Skeletal muscle satellite cell (primary cell): ENCODE measurements around the gene CBFA2T2.

Experiments used
- H3K27me3 ChIP-seq: 2 replicates; pipeline ENCODE4 v1.7.0; 2013; ENCODE audit warnings: low read length; ENCODE audit not compliant: control insufficient read depth, insufficient read depth
- H3K36me3 ChIP-seq: 2 replicates; pipeline ENCODE4 v1.7.0; 2013; ENCODE audit warnings: mild to moderate bottlenecking, control low read depth, low read length; ENCODE audit not compliant: insufficient read depth
- H3K4me1 ChIP-seq: 2 replicates; pipeline ENCODE4 v1.7.0; 2013; ENCODE audit warnings: low read length; ENCODE audit not compliant: control insufficient read depth, insufficient read depth
- H3K4me2 ChIP-seq: 2 replicates; pipeline ENCODE4 v1.7.0; 2013; ENCODE audit warnings: mild to moderate bottlenecking, low read length
- H3K4me3 ChIP-seq: 2 replicates; pipeline ENCODE4 v1.7.0; 2013; ENCODE audit warnings: low read length
- H3K9ac ChIP-seq: 2 replicates; pipeline ENCODE4 v1.7.0; 2013; ENCODE audit warnings: mild to moderate bottlenecking, low read depth, low read length, moderate library complexity
- H3K9me3 ChIP-seq: replicated peaks from 2 replicates; pipeline ENCODE4 v1.7.0; 2013; ENCODE audit warnings: mild to moderate bottlenecking, control low read depth, low read length

The CBFA2T2 gene

DNA sequence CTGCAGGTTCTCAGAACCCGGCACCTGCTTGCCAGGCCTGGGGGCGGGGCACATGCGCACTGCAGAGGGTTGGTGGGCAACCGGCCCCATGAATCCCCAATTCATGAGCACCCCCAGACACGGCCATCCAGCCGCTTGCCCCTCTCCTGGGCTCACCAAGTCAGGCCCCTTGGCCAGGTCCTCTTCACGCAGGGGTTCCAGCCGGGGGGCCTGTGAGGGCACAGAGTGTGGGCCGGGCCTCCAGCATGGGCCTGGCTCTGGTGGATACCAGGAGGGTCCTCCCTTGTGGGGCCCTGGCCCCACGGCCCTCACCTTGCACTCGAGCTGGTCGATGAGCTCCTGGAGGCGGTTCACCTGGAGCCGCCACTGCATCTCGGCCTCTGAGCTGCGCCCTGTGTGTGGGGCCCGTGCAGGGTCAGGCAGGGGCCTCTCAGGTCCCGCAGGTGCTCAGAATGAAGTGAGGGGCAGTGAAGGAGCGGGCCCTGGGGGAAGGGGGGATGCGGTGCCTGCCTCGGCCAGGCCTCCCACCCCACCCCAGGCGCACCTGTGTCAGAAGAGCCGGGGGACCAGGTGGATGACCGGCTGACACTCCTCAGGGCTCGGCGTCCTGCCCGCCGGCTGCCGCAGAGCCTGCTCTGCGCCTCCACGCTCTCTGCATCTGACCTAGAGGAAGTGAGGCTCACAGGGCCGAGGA, 169.6 kb downstream of the CBFA2T2 start:
- Histone ChIP-seq H3K4me1 (peaks cover 16% of the 10 kb centered on the region), H3K4me3 (no peak overlapping the region), H3K27me3 (no peaks in the 10 kb centered on the region), H3K9me3 (no peaks in the 10 kb centered on the region), H3K9ac (no peak overlapping the region), H3K36me3 (peaks cover 10% of the 10 kb centered on the region), H3K4me2 (no peak overlapping the region)

DNA sequence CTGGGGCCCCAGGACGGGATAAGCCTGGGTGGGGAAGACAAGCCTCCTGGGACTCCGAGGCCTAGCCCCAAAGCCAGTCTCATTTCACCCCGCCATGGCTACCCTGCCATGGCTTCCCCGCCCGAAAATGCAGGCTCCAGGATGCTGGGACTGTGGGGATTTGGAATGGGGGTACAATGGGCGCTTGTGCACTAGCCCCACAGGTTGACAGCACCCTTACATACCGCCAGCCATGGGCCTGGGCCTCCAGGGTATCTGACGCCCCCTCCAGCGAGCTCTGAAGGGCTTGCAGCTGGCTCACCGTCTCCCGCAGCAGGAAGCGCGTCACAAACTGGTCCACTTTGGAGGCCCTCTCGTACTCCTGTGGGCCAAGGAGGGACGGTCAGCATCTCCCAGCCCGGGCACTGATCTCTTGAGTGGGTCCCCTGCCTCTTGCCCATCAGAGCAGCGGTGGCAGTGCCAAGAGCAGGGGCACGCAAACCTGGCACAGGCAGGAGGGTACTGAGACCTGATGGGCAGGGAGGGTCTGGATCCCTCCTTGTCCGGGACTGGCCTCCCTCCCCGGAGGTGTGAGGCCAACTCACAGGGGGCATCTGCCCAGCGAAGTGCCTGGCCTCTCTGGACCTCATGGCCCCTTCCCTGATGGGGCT, 170.3 kb downstream of the CBFA2T2 start:
- Histone ChIP-seq H3K9me3 (no peaks in the 10 kb centered on the region), H3K4me2 (no peak overlapping the region), H3K4me1 (peaks cover 16% of the 10 kb centered on the region), H3K4me3 (no peak overlapping the region), H3K36me3 (peaks cover 10% of the 10 kb centered on the region), H3K9ac (no peak overlapping the region), H3K27me3 (no peaks in the 10 kb centered on the region)

GRCh38 chr20:33660685-33661058, 170.8 kb downstream of the CBFA2T2 start:
- Histone ChIP-seq H3K4me1 (peaks cover 16% of the 10 kb centered on the region), H3K4me3 (no peak overlapping the region), H3K4me2 (no peak overlapping the region), H3K27me3 (no peaks in the 10 kb centered on the region), H3K9me3 (no peaks in the 10 kb centered on the region), H3K9ac (no peak overlapping the region), H3K36me3 (peaks cover 10% of the 10 kb centered on the region)

- peak within 1 kb of the TSS; percentile 92 for H3K9ac ChIP-seq
- peak within 1 kb of the TSS; percentile 100 for H3K4me2 ChIP-seq
- H3K9me3 ChIP-seq, result no peaks in the 10 kb centered on the region
- H3K27me3 ChIP-seq, result no peaks in the 10 kb centered on the region
- peaks cover 10% of the 10 kb centered on the region for H3K36me3 ChIP-seq
- H3K4me3 ChIP-seq, result peak within 1 kb of the TSS; percentile 83
- peaks cover 27% of the 10 kb centered on the region for H3K4me1 ChIP-seq
Measured at GRCh38 chr20:33662172-33662571, 172.3 kb downstream of the CBFA2T2 start, which contains the start of gene C20orf144. Gene C20orf144, plus strand, starts transcription at chr20:33662327. Its CDS starts 19 bp downstream, at chr20:33662346.

DNA sequence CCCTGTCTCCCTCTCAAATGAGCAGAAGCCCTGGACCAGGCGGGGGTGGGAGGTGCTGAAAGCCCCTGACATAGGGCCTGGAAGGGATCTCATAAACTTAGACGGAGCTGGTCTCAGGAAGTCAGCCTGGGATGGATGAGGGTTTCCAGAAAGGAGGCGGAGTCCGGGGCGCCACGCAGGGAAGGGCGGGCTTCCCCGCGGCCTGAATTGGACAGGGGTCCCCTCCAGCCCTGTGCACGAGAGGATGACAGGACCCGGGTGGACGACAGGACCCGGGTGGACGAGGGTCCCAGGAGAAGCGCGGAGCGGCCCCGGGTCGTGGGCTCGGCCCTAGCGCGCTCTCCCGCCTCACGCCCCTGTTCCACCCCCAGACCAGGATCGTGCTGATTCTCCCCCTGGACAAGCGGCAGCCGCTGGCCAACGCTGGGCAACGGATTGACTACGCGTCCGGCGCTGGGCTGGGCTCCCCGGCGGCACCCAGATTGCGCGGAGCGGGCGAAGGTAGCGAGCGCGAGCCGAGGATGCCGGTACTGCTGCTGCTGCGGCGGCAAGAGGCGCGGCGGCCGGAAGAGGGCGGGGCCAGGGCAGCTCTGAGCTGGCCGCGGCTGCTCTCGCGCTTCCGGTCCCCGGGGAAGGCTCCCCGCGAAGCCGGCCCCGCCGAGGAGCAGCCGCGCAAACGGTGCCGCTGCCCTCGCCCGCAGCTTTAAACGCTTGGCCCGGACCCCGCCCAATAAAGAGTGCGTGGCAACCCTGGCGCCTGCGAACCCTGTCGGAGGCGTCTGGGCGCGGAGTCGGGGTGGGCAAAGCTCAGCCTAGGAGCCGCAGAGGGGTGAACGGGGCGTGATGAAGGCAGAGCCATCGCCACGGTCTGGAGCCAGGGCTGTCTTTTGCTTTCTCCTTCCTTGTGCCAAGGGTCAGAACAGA, 173.5 kb downstream of the CBFA2T2 start:
- peak overlapping the region; percentile 100 for H3K4me2 ChIP-seq
- no peaks in the 10 kb centered on the region for H3K27me3 ChIP-seq
- peaks cover 10% of the 10 kb centered on the region for H3K36me3 ChIP-seq
- peak overlapping the region; percentile 92 for H3K9ac ChIP-seq
- H3K4me1 ChIP-seq, result peaks cover 39% of the 10 kb centered on the region
- H3K9me3 ChIP-seq, result no peaks in the 10 kb centered on the region
- H3K4me3 ChIP-seq, result peak overlapping the region; percentile 83

DNA sequence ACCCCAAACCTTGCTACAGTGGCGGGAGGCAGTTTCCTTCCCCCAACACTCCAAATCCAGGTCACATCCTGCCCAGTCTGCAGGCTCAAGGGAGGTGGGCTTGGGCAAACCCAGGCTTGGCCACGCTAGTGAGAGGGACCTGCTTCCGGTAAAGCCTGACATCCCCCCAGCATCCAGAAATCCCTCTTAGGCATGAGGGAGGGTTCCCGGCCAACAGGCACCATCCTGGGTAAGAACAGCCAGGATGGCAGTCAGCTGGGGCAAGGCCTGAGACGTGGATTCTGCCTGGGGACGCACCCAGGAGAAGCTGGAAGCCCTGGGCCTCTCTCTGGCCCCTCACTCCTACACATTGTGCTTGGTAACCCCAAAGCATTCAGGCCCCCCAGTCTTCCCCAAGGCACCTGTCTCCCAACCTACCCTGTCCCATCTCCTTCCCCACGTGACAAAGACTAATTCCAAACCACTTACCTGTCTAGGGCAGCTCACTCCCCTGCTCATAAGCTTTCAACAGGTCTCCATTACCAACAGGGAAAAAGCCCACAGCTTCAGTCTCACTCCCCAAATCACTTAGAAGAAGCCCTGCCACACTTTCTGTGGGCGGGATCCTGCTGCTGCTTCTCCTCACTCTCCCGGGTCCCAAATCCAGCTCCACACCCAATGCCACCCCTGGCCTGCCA, 174.3 kb downstream of the CBFA2T2 start:
- H3K4me2 ChIP-seq, result peak overlapping the region; percentile 100
- H3K4me3 ChIP-seq, result peak overlapping the region; percentile 83
- peaks cover 39% of the 10 kb centered on the region for H3K4me1 ChIP-seq
- no peaks in the 10 kb centered on the region for H3K9me3 ChIP-seq
- H3K36me3 ChIP-seq, result peaks cover 11% of the 10 kb centered on the region
- peak overlapping the region; percentile 92 for H3K9ac ChIP-seq
- no peaks in the 10 kb centered on the region for H3K27me3 ChIP-seq

GRCh38 chr20:33664762-33665144, 174.9 kb downstream of the CBFA2T2 start:
- Histone ChIP-seq H3K27me3 (no peaks in the 10 kb centered on the region), H3K36me3 (peaks cover 8% of the 10 kb centered on the region), H3K4me3 (no peak overlapping the region), H3K4me2 (no peak overlapping the region), H3K4me1 (peaks cover 39% of the 10 kb centered on the region), H3K9me3 (no peaks in the 10 kb centered on the region), H3K9ac (no peak overlapping the region)

DNA sequence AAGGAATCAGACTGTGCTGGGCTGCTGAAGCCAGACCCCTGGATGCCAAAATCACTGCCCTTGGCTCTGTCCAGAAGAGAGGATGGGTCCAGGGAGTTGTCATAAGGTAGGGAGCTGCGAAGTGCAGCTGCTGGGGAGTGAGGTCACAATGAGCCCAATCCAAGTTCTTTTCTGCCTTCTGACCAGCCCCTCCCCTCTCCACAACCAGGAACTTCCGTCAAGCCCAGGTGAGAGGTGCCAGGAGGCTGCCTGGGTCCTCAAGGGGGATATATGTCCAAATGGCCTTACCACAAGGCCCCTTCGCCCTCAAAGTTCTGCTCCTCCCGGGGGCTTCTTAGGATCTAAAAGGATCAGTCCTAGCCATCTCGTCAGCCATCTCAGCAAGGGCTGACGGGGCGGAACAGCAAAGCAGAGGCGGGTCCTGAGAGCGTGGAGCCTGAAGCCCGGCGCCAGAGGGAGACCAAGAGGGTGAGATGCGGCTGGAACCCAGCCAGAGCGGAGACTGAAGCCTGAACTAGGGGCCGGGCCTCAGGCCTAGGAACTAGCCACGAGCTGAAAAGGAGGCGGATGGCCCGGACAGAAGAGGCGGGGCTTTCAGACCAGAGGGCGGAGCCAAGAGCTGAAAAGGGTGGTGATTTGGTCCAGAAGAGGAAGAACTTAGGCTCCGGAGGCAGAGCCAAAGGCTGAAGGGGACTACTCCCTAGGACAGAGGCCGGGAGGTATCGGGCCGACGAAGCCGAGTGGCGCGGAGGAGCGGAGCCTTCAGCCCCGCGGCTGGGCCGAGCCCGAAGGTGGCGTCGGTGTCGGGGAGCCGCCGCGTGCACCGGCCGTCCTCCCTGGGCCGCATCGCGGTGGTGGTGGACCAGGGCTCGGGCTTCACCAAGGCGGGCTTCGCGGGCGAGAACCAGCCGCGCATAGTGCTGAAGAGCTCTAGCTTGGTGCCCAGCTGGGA, 176.7 kb downstream of the CBFA2T2 start, which contains the start of gene ACTL10:
Gene ACTL10, plus strand, starts transcription at position 651 of the 952 bp plus-strand sequence. CDS start 555 bp downstream, outside the sequence.
- no peaks in the 10 kb centered on the region for H3K27me3 ChIP-seq
- H3K4me3 ChIP-seq, result peak within 1 kb of the TSS; percentile 71
- H3K36me3 ChIP-seq, result peaks cover 13% of the 10 kb centered on the region
- H3K4me2 ChIP-seq, result peak within 1 kb of the TSS; percentile 89
- H3K9me3 ChIP-seq, result no peaks in the 10 kb centered on the region
- peak within 1 kb of the TSS; percentile 66 for H3K9ac ChIP-seq
- H3K4me1 ChIP-seq, result peaks cover 39% of the 10 kb centered on the region

GRCh38 chr20:33667245-33667675, 177.4 kb downstream of the CBFA2T2 start:
- H3K4me2 ChIP-seq, result peak overlapping the region; percentile 89
- H3K27me3 ChIP-seq, result no peaks in the 10 kb centered on the region
- H3K36me3 ChIP-seq, result peaks cover 13% of the 10 kb centered on the region
- peak overlapping the region; percentile 55 for H3K9ac ChIP-seq
- peak overlapping the region; percentile 71 for H3K4me3 ChIP-seq
- H3K4me1 ChIP-seq, result peaks cover 39% of the 10 kb centered on the region
- no peaks in the 10 kb centered on the region for H3K9me3 ChIP-seq
